PFSK-1 (cell line): ENCODE measurements around the gene KIF7.

ENCODE experiments used
- POLR2AphosphoS5 ChIP-seq: IDR thresholded peaks from 2 replicates; pipeline ENCODE4 v1.6.1; 2012; ENCODE audit warnings: low read depth, mild to moderate bottlenecking, control low read depth, low read length, moderate library complexity
- REST ChIP-seq, 2 experiments: IDR thresholded peaks; 2 replicates each; pipeline versions ENCODE4 v1.6.1 to v1.8.0; 2011 to 2012; ENCODE audit warnings: low read depth in 2 of 2, low read length in 2 of 2, control low read depth in 1 of 2, inconsistent platforms in 1 of 2, mild to moderate bottlenecking in 1 of 2, moderate library complexity in 1 of 2; ENCODE audit not compliant: insufficient read depth in 1 of 2
- SIN3A ChIP-seq: IDR thresholded peaks from 2 replicates; pipeline ENCODE4 v1.6.1; 2012; ENCODE audit warnings: mild to moderate bottlenecking, low read length, moderate library complexity, borderline replicate concordance; ENCODE audit not compliant: insufficient read depth
- TAF1 ChIP-seq: IDR thresholded peaks from 2 replicates; pipeline ENCODE4 v1.6.1; 2012; ENCODE audit warnings: low read length, control low read depth, borderline replicate concordance; ENCODE audit not compliant: insufficient read depth

GRCh38 chr15:89668171-89668570 is 12.9 kb upstream of the KIF7 start:
- TF ChIP-seq POLR2AphosphoS5 (no peak), SIN3A (no peak), TAF1 (no peak), REST (IDR thresholded peaks at IDR 0.05; ENCODE audit: insufficient read depth in 1 of 2, low read depth in 2 of 2, low read length in 2 of 2) (no peak)
